ENCODE measurements around the gene TNIP1.
A peak's percentile ranks its signal among the peaks of the same experiment; 100 is the strongest.

TNIP1 gene, protein sequence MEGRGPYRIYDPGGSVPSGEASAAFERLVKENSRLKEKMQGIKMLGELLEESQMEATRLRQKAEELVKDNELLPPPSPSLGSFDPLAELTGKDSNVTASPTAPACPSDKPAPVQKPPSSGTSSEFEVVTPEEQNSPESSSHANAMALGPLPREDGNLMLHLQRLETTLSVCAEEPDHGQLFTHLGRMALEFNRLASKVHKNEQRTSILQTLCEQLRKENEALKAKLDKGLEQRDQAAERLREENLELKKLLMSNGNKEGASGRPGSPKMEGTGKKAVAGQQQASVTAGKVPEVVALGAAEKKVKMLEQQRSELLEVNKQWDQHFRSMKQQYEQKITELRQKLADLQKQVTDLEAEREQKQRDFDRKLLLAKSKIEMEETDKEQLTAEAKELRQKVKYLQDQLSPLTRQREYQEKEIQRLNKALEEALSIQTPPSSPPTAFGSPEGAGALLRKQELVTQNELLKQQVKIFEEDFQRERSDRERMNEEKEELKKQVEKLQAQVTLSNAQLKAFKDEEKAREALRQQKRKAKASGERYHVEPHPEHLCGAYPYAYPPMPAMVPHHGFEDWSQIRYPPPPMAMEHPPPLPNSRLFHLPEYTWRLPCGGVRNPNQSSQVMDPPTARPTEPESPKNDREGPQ

GRCh38 chr5:151080613-151081430, at the start of gene TNIP1:
TSS of gene TNIP1 (minus strand) at chr5:151081034. CDS start at chr5:151065095, 15,939 bp downstream.
- peak; percentile 73 for DNase-seq (ENCODE audit: low read depth)

GRCh38 chr5:151130235-151130921, 49.5 kb upstream of the TNIP1 start:
- no peak for DNase-seq (ENCODE audit: low read depth)

- no peak for DNase-seq (ENCODE audit: low read depth)
Measured at GRCh38 chr5:151128817-151129216, 48.0 kb upstream of the TNIP1 start.

- no peak for DNase-seq (ENCODE audit: low read depth)
Measured at GRCh38 chr5:151127926-151128325, 47.1 kb upstream of the TNIP1 start.

DNA sequence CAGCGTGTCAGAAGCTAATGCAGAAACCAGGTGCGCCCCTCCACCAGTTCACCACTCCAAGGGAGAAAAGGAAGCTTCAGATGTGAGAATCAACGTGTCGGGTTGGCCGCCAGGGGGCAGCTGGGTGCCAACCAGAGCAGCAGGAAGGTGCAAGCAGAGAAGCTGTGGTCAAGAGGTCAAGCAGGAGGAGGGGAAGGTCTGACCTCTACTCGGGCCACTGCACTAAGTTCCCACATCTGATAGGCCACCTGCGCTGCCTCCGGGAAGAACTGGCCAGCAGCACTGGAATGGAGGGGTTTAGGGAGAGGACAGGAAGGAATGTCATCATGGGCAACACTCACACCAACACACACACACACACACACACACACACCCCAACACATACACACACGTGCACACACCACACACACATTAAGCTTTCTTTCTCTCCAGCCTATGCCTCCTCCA, 45.4 kb upstream of the TNIP1 start:
- peak; percentile 75 for DNase-seq (ENCODE audit: low read depth)

GRCh38 chr5:151125421-151125820, 44.6 kb upstream of the TNIP1 start:
- DNase-seq (ENCODE audit: low read depth): no peak

GRCh38 chr5:151123897-151124751, 43.3 kb upstream of the TNIP1 start:
- no peak for DNase-seq (ENCODE audit: low read depth)

DNA sequence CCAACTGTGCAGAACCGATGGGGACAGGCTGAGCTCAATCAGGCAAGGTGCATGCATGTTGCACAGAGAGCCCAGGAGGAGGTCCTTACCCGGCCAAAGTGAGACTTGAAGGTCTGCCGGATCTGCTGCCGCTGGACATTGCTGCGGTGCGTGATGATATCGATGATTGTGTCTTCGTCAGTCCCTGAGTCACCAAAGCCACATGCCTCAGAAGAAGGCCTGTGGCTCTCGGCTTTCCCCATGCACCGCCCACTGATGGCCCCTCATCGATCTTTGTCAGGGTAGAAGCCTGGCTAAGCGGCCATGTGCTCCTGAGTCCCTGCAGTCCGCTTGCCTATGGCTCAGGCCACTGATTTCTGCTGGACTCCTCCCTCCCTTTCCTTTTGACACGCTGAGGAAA, 42.0 kb upstream of the TNIP1 start:
- DNase-seq (ENCODE audit: low read depth): no peak

DNA sequence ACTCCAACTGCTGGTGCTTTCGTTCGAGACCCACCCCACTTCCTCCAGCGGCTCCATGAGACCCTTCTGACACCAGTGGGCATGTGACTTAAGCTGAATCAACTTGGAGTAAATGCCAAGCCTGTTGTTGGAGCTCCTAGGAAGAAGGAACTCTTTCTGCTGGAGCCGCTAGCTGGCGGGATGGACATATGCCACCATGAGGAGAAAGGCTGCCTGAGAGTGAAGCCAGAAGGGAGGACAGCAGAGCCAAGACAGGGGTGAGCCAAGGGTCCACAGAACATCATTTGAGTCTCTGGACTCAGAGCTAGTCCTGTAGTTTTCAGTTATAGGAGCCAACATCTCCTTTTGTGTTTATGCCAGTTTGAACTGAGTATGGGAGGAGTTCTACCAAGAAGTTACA, 40.8 kb upstream of the TNIP1 start:
- DNase-seq (ENCODE audit: low read depth): no peak

- no peak for DNase-seq (ENCODE audit: low read depth)
Measured at GRCh38 chr5:151121095-151121494, 40.3 kb upstream of the TNIP1 start.

DNA sequence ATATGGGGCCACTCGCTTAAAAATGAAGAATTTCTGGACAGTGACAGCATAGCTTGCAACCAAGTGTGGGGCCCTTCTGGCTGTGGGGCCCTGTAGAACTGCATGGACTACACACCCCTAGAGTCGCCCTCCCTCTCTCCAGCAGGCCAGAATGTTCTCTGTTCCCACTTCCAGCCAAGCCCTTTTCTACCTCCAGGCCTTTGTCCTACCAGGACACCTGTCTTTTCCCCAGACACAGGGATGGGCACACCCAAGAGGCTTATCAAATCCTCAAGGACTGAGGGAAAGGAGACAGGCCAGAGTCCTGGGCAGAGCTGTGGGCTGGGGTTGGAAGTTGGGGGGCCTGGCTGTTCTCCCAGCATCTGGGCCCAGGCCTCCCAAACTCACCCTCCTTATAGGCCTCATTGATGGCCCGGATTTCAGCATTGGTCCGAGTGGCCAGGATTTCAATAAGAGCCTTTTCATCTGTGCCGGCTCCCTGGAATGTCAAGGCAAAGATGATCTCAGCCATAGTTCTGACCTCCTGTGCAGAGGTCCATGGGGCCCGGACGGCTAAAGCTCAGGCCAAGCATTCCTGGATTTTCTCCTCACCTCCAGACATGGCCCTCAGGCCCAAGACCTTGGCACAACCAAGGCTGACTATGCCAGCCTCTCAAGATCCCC, 38.2 kb upstream of the TNIP1 start:
- DNase-seq (ENCODE audit: low read depth): no peak

DNA sequence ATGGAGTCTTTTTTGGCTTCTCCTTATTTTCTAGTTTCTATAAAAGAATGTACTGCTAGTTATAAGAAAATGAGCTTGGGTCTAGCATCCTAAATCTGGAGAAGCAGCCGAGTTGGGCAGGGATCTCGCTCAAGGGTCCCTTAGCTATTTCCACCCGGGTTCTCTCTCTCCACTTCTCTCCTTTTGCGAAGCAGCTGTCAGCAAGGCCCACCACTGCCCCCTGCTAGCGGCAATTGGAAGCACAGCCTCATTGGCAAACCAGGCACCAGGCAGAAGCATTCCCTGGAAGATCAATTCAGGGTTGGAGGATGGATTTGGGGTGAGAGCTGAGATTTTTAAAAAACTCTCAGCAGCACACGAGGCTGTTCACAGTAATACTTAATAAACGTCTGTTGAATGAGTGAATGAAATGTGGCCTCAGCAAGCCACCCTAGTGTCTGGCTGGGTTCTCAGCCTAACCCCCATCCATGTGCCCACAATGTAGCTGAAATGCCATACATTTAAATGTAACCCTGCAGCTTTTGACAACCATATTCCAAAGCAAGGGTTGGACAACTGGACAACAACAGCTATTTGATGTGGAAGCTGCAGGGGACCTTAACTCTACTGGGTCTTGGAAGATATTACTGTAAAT, 34.6 kb upstream of the TNIP1 start:
- DNase-seq (ENCODE audit: low read depth): no peak

DNA sequence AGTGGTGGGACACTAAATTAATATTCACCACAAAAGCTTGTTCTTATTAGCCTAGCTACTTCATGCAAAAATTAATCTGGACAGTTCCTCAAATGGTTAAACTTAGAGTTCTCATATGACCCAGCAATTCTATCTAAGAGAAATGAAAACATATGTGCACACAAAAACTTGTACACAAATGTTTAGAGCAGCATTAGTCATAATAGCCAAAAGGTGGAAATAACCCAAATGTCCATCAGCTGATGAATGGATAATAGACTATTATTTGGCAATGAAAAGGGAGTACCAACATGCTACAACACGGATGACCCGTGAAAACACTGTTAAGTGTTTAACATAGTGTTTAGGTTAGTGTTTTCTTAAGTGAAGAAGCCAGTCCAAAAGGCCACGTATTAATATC, 32.8 kb upstream of the TNIP1 start:
- no peak for DNase-seq (ENCODE audit: low read depth)

GRCh38 chr5:151110992-151111391, 30.2 kb upstream of the TNIP1 start:
- no peak for DNase-seq (ENCODE audit: low read depth)

DNA sequence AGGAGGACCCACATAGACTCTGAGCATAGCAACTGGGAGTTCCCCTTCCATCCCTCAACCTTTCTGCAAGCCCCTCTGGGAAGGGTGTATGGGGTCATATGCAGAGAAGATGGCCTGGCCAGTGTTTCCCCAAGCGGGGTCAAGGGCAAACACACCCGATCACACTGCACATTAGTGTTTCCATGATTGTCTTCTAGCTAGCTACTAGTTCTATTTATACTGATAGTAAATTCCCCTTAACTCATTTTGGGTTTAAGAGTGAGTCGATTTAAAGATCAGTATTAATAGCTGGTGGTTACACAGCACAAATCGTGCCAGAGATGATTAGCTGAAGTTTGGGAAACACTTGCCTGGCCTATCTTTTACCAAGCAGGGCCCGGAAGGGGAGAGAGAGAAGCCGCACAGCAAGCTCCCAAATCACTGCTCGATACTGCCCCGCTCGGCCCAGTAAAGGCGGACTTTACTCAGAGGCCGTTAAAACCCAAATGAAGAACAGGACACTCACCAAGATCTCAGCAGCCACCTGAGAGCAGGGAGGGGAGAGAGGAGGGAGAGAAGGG, 29.4 kb upstream of the TNIP1 start:
- no peak for DNase-seq (ENCODE audit: low read depth)

DNA sequence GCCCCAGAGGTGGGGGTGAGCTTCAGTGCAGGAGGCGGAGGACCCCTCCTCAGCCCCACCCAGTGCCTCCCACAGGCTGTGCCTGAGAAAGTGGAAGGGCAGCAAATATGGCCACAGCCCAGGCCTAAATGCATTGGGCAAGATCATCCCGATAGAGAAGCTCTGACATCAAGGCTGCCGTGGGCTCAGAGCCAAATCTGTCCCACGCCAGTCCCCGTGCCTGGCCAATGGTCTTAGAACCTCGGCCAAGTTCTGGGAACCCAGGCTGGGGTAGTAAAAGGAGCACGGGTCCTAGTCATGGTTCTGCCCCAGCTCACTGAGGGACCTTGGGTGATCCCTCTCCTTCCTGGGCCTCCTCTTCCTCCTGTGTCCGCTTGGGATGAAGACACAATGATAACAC, 27.7 kb upstream of the TNIP1 start:
- DNase-seq (ENCODE audit: low read depth): no peak

DNA sequence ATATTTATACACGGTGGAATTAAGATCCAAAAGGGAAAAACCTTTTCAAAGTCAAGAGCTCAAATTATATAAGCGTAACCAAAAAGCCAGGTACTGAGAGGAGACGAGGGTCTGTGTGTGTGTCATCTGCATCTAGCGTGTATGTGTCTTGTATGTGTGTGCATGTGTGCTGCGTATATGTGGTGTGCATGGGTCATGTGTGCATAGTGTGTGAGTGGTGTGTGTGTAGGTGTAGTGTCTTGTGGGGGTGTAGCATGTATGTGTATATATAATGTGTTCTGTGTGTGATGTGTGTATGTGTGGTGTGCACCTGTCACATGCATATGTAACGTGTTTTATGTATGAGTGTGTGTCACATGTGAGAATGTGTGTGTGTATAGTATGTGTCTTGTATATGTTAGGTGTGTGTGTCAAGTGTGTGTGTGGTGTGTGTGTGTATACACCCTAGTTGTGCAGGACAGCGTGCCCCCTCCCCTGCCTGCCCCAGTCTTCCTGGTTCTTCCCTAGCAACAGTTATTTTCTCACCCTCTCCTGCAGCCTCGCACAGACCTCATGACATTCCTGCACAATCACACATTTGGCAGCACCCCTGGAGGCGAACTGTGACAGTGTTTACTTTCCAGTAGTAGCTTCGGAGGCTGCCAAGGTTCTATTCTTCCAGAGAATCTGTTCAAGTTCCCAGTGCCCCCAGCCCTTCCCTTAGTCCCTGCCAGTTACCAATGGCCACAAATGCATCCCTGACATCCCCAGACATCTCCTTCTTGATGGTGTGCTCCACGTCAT, 27.1 kb upstream of the TNIP1 start:
- DNase-seq (ENCODE audit: low read depth): no peak

GRCh38 chr5:151107084-151107483, 26.2 kb upstream of the TNIP1 start:
- no peak for DNase-seq (ENCODE audit: low read depth)

- DNase-seq (ENCODE audit: low read depth): no peak
Measured at GRCh38 chr5:151106509-151106908, 25.7 kb upstream of the TNIP1 start.

Data from CMK (cell line).